Ishikawa (cell line): ENCODE data around the gene ACSM3.

Source experiments
- CREB1 ChIP-seq: IDR thresholded peaks from 2 replicates; pipeline ENCODE4 v1.6.1; 2012; ENCODE audit warnings: low read depth
- EGR1 ChIP-seq: IDR thresholded peaks from 2 replicates; pipeline ENCODE4 v1.6.1; 2012
- EP300 ChIP-seq: IDR thresholded peaks from 2 replicates; pipeline ENCODE4 v1.6.1; 2012; ENCODE audit warnings: borderline replicate concordance
- RAD21 ChIP-seq: IDR thresholded peaks from 2 replicates; pipeline ENCODE4 v1.6.1; 2012; ENCODE audit warnings: low read depth
- REST ChIP-seq: IDR thresholded peaks from 2 replicates; pipeline ENCODE4 v1.6.1; 2012; ENCODE audit warnings: low read depth, mild to moderate bottlenecking
- TCF12 ChIP-seq: IDR thresholded peaks from 2 replicates; pipeline ENCODE4 v1.6.1; 2012; ENCODE audit warnings: low read depth
- USF1 ChIP-seq: IDR thresholded peaks from 2 replicates; pipeline ENCODE4 v1.6.1; 2012
- ZBTB7A ChIP-seq: IDR thresholded peaks from 2 replicates; pipeline ENCODE4 v1.6.1; 2012; ENCODE audit warnings: low read depth

GRCh38 chr16:20814784-20815183 lies 51.0 kb downstream of the ACSM3 start:
- no peak for TF ChIP-seq EGR1
- TF ChIP-seq ZBTB7A = no peak
- no peak for TF ChIP-seq REST
- TF ChIP-seq EP300 = no peak
- TF ChIP-seq USF1 = no peak
- TF ChIP-seq RAD21 = no peak
- TF ChIP-seq TCF12 = no peak
- TF ChIP-seq CREB1 = no peak
